KMS-11 (cell line): ENCODE data around the gene NECTIN4.
"Not testable (repeated sequence)": the region's sequence is repeated elsewhere in the genome, so short reads cannot be mapped to it uniquely, and the experiment has no call there.

Experiments
- H2AFZ ChIP-seq: fragments of 200-600 bp; sonication (generic); 2 replicates; pipeline ENCODE4 v1.6.1; 2016; ENCODE audit warnings: antibody characterized with exemption, mixed run types, low read depth
- H3K27ac ChIP-seq: fragments of 200-600 bp; sonication (generic); 2 replicates; pipeline ENCODE4 v1.6.1; 2016; ENCODE audit warnings: mild to moderate bottlenecking, mixed run types
- H3K27me3 ChIP-seq: fragments of 200-600 bp; sonication (generic); 2 replicates; pipeline ENCODE4 v1.6.1; 2017; ENCODE audit warnings: mild to moderate bottlenecking, low read depth, mixed run types, moderate library complexity; ENCODE audit not compliant: insufficient read depth
- H3K36me3 ChIP-seq: fragments of 200-600 bp; sonication (generic); 2 replicates; pipeline ENCODE4 v1.6.1; 2017; ENCODE audit warnings: mild to moderate bottlenecking, mixed run types; ENCODE audit not compliant: insufficient read depth
- H3K4me1 ChIP-seq: fragments of 200-600 bp; sonication (generic); 2 replicates; pipeline ENCODE4 v1.6.1; 2016; ENCODE audit warnings: mild to moderate bottlenecking, low read depth, mixed run types; ENCODE audit not compliant: poor library complexity, severe bottlenecking
- H3K4me2 ChIP-seq: fragments of 200-600 bp; sonication (generic); 2 replicates; pipeline ENCODE4 v1.7.0; 2016; ENCODE audit warnings: mild to moderate bottlenecking, mixed run types
- H3K4me3 ChIP-seq: fragments of 200-600 bp; sonication (generic); IDR thresholded peaks from 2 replicates; pipeline ENCODE4 v1.6.1; 2017; ENCODE audit warnings: low read depth, low read length, mixed read lengths; ENCODE audit not compliant: insufficient read depth
- H3K79me2 ChIP-seq: fragments of 200-600 bp; sonication (generic); 2 replicates; pipeline ENCODE4 v1.6.1; 2016; ENCODE audit warnings: low read depth, mixed run types; ENCODE audit not compliant: insufficient read depth
- H3K9ac ChIP-seq: fragments of 200-600 bp; sonication (generic); 2 replicates; pipeline ENCODE4 v1.6.1; 2016; ENCODE audit warnings: mild to moderate bottlenecking, mixed run types
- H4K20me1 ChIP-seq: fragments of 200-600 bp; sonication (generic); 2 replicates; pipeline ENCODE4 v1.6.1; 2016; ENCODE audit warnings: mild to moderate bottlenecking, mixed run types; ENCODE audit not compliant: insufficient read depth
- TF ChIP-seq, protein P1 (sequence below): fragments of 200-600 bp; sonication (generic); conservative IDR thresholded peaks from 2 replicates; pipeline ENCODE4 v1.6.1; 2017; ENCODE audit warnings: low read depth, mild to moderate bottlenecking, antibody characterized with exemption, low read length, moderate library complexity, mixed read lengths

The NECTIN4 gene

DNA sequence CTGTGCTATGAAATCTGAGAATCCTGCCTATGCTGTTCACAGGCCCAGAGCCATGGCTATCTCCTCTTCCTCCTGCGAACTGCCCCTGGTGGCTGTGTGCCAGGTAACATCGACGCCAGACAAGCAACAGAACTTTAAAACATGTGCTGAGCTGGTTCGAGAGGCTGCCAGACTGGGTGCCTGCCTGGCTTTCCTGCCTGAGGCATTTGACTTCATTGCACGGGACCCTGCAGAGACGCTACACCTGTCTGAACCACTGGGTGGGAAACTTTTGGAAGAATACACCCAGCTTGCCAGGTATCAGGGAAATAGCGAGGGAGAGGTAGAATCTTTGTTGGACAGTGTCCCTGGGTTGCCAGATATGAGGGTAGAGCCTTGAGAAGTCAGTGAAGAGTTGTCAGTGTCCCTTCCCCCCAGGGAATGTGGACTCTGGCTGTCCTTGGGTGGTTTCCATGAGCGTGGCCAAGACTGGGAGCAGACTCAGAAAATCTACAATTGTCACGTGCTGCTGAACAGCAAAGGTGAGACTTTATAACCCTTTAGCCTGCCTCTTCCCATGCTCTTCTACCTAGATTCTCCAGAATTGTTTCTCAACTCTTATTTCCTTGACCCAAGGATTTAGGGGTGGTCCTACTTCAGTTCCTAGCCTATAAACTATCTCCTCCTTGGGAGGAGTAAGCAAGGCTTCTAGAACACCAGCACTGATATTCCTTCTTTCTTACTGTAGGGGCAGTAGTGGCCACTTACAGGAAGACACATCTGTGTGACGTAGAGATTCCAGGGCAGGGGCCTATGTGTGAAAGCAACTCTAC lies 29.9 kb upstream of the NECTIN4 start:
- Histone ChIP-seq H2AFZ (no peak overlapping the region), H3K4me2 (peak overlapping the region; percentile 67), H3K27me3 (no peaks in the 10 kb centered on the region), H3K79me2 (peaks cover 49% of the 10 kb centered on the region), H3K36me3 (peaks cover 5% of the 10 kb centered on the region; the same call in 1 of the 2 replicates), H3K9ac (no peak overlapping the region), H3K27ac (peak overlapping the region; percentile 4; the same call in 1 of the 2 replicates), H3K4me1 (peaks cover 49% of the 10 kb centered on the region), H3K4me3 (no peak overlapping the region), H4K20me1 (0 out of 2 replicates have a peak, but pooled peaks cover 2% of the 10 kb centered on the region)
- TF ChIP-seq, protein P1, sequence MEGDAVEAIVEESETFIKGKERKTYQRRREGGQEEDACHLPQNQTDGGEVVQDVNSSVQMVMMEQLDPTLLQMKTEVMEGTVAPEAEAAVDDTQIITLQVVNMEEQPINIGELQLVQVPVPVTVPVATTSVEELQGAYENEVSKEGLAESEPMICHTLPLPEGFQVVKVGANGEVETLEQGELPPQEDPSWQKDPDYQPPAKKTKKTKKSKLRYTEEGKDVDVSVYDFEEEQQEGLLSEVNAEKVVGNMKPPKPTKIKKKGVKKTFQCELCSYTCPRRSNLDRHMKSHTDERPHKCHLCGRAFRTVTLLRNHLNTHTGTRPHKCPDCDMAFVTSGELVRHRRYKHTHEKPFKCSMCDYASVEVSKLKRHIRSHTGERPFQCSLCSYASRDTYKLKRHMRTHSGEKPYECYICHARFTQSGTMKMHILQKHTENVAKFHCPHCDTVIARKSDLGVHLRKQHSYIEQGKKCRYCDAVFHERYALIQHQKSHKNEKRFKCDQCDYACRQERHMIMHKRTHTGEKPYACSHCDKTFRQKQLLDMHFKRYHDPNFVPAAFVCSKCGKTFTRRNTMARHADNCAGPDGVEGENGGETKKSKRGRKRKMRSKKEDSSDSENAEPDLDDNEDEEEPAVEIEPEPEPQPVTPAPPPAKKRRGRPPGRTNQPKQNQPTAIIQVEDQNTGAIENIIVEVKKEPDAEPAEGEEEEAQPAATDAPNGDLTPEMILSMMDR, result peak; percentile 95

DNA sequence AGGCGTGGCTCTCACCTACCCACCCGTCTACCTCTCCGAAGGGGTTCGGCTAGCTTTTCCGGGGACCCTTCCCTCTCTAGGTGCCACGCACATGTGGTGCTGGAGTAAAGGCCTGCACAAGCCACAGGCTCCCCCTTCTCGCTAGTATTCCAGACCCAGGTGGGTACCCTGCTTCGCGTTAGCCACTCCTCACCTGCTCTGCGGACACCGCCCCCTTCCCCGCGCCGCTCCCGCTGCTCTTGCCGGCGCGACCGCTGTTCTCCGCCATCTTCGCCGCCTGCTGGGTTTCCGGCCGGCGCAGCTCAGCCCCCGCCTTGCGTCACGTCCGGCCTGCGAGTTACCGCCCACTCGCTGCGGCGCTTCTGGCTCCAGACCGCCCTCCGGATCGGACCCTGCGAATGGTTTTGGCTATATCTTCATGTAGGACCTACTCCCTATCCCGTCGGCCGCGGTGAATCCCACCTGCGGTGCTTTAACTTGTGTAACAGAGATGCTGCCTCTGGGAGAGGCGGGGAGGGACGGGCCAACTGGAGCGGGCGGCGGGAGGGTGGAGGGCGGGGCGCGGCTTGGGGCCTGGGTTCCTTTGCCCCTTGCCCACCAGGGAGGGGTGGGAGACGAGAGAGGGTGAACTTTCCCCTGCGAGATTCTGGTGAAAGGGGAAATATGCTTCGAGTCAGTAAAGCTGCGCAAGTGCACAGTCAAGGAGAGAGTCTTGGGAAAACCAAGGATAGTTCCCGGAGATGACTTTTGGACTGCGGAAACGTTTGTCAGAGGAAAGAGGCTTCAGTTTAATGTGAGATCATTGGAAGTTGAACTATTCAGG lies 28.6 kb upstream of the NECTIN4 start, which contains the start of the genes NIT1 and PFDN2:
Gene NIT1, plus strand, starts transcription at position 347 of the 823 bp plus-strand sequence. Its CDS starts 72 bp downstream, at position 419.
Gene PFDN2, minus strand, starts transcription at position 279 of the 823 bp plus-strand sequence. Its CDS starts 11 bp downstream, at position 268.
- Histone ChIP-seq H3K4me3 (peak within 1 kb of the TSS; percentile 97), H3K9ac (peak within 1 kb of the TSS; percentile 80), H3K27ac (peak within 1 kb of the TSS; percentile 70), H4K20me1 (peaks cover 16% of the 10 kb centered on the region), H3K27me3 (no peaks in the 10 kb centered on the region), H3K79me2 (peaks cover 62% of the 10 kb centered on the region), H2AFZ (peak within 1 kb of the TSS; percentile 88), H3K4me1 (peaks cover 61% of the 10 kb centered on the region), H3K4me2 (peak within 1 kb of the TSS; percentile 67), H3K36me3 (peaks cover 5% of the 10 kb centered on the region; the same call in 1 of the 2 replicates)
- TF ChIP-seq, protein P1, result peak; percentile 3; the same call in 1 of the 2 replicates

DNA sequence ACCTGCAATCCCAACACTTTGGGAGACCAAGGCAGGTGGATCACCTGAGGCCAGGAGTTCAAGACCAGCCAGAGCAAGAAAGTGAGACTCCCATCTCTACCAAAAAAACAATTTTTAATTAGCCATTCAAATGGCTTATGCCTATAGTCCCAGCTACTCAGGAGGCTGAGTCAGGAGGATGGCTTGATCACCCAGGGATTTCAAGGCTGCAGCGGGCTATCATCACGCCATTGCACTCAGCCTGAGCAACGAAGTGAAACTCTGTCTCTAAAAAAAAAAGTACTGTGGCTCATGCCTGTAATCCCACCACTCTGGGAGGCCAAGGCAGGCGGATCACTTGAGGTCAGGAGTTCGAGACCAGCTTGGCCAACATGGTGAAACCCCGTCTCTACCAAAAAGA lies 26.6 kb upstream of the NECTIN4 start:
- Histone ChIP-seq H3K79me2 (peaks cover 81% of the 10 kb centered on the region), H3K4me1 (peaks cover 76% of the 10 kb centered on the region), H4K20me1 (peaks cover 32% of the 10 kb centered on the region), H3K4me2 (peak overlapping the region; percentile 67; the same call in 1 of the 2 replicates)
- H3K27me3 ChIP-seq, H3K4me3 ChIP-seq, H3K9ac ChIP-seq, H3K27ac ChIP-seq, H2AFZ ChIP-seq, H3K36me3 ChIP-seq: not testable (repeated sequence)

DNA sequence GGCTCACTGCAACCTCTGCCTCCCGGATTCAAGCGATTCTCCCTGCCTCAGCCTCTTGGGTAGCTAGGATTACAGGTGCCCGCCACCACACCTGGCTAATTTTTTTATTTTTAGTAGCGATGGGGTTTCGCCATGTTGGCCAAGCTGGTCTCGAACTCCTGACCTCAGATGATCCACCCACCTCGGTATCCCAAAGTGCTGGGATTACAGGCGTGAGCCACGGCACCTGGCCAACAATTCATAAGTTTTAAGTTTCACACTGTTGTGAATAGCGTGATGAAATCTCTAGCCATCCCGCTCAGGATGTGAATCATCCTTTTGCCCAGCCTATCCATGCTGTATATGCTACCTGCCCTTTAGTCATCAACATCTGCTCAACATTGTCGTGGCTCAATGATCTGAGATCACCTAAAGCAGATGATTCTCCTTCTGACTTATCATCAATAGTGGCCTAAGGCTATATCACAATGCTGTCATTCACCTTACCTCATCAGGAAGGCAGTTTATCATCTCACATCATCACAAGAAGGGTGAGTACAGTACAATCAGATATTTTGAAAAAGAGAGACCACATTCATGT lies 25.9 kb upstream of the NECTIN4 start:
- Histone ChIP-seq H3K4me2 (no peak overlapping the region; the same call in 1 of the 2 replicates), H4K20me1 (peaks cover 35% of the 10 kb centered on the region), H3K36me3 (no peaks in the 10 kb centered on the region; the same call in 1 of the 2 replicates), H3K4me3 (no peak overlapping the region), H3K27ac (no peak overlapping the region), H3K9ac (no peak overlapping the region), H3K79me2 (peaks cover 88% of the 10 kb centered on the region), H3K27me3 (no peaks in the 10 kb centered on the region), H3K4me1 (peaks cover 75% of the 10 kb centered on the region), H2AFZ (no peak overlapping the region)
- TF ChIP-seq, protein P1, result no peak
